22Rv1 (cell line): ENCODE data around the gene RNF40.

Experiments used
- H3K27ac ChIP-seq: fragments of 450-650 bp; 2 replicates; pipeline ENCODE4 v1.5.1; 2017
- ZFX ChIP-seq: fragments of 450-650 bp; IDR thresholded peaks from 2 replicates; pipeline ENCODE4 v1.6.1; 2017; ENCODE audit warnings: antibody characterized with exemption, borderline replicate concordance
- TF ChIP-seq, protein P1 (sequence below): fragments of 450-650 bp; IDR thresholded peaks from 2 replicates; pipeline ENCODE4 v1.5.1; 2017; ENCODE audit warnings: mild to moderate bottlenecking

RNF40 gene

DNA sequence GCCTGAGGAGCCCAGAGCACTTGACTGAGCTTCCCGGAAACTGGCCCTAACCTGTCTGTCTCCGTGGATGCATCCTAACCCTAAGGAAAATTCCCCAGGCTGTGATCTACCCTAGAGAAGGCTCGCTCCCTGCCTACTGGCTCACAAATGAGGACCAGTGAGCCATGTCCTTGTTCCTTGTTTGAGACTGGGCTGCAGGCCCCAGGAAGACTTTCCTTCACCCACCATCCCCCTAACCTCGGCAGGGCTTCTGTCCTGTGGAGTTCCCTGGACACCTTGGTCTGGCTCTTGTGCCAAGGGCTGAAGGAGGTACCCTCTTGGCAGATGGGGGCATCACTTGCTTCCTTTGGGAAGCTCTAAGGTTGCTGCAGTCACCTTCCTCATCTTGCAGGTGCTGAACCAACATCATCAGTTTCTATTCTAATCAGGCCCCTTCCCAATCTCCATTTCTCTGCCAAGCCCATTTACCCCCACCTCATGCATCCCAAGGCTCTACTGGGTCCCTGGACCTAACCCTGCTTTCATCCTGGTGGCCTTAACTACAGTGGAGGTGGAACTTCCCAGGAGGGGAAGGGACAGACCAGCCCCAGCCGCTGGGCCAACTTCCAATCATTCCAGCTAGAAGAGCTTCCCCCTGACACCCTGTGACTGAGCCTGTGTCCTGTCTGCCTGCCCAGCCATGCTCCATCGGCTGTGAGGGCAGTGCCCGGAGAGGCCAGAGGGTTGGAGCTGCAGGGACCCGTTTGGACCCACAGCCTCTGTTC is 12.4 kb downstream of the RNF40 start:
- H3K27ac ChIP-seq, result peak overlapping the region; percentile 94
- TF ChIP-seq ZFX, result no peak
- TF ChIP-seq, protein P1, sequence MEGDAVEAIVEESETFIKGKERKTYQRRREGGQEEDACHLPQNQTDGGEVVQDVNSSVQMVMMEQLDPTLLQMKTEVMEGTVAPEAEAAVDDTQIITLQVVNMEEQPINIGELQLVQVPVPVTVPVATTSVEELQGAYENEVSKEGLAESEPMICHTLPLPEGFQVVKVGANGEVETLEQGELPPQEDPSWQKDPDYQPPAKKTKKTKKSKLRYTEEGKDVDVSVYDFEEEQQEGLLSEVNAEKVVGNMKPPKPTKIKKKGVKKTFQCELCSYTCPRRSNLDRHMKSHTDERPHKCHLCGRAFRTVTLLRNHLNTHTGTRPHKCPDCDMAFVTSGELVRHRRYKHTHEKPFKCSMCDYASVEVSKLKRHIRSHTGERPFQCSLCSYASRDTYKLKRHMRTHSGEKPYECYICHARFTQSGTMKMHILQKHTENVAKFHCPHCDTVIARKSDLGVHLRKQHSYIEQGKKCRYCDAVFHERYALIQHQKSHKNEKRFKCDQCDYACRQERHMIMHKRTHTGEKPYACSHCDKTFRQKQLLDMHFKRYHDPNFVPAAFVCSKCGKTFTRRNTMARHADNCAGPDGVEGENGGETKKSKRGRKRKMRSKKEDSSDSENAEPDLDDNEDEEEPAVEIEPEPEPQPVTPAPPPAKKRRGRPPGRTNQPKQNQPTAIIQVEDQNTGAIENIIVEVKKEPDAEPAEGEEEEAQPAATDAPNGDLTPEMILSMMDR, result no peak

DNA sequence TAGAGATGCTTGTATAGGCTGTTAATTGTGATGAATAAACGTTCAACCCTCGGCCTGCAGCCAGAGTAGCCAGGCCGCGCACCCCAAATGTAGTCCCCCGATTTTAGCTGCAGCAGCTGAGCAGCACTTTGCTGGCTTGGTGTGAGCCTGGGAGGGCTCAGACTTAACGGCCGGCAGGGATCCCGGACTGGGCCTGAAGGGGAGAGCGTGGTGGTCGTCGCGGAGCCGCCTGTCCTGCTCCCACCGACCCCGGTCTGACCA is 12.9 kb downstream of the RNF40 start:
- no peak for TF ChIP-seq ZFX
- TF ChIP-seq, protein P1, result no peak

GRCh38 chr16:30775392-30776188 is 13.5 kb downstream of the RNF40 start:
- no peak for TF ChIP-seq ZFX
- peak overlapping the region; percentile 94 for H3K27ac ChIP-seq

More for the DNA sequence above, 12.9 kb downstream of the RNF40 start:
- H3K27ac ChIP-seq, result peak overlapping the region; percentile 94

GRCh38 chr16:30777591-30778297 is 15.6 kb downstream of the RNF40 start:
- peak overlapping the region; percentile 94 for H3K27ac ChIP-seq
- TF ChIP-seq, protein P1, result no peak
- no peak for TF ChIP-seq ZFX

DNA sequence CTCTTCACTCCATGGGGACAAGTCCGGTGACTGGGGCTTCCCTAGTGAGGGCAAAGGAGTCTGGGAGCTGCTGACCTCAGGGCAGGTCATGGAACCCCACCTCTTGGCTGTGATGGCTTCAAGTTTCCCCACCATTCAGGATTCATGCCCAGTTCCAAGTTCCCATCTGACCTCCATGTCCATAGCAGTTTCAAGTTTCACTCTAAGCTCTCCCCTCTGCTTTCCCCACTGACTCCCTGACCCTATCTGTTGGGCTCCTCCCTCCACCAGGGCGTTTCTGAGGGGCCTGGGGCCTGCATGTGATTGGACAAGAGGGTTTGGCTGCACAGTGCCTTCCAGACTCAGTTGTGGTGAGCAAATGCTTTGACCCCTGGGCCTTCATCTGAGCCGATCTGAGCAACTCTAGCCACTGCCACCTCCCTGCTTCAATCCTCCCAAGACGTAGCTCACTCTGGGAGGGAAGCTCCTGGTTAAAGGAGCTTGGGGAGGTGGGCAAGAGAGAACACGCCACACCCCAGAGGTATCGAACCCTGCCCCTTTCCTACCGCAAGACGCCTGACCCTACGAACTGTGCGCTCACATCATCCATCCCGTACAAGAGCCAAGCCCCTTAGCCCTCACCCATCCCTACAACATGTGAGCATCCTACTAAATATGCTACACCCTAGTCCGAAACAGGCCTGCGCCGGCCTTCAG is 16.6 kb downstream of the RNF40 start:
- peak overlapping the region; percentile 94 for H3K27ac ChIP-seq

DNA sequence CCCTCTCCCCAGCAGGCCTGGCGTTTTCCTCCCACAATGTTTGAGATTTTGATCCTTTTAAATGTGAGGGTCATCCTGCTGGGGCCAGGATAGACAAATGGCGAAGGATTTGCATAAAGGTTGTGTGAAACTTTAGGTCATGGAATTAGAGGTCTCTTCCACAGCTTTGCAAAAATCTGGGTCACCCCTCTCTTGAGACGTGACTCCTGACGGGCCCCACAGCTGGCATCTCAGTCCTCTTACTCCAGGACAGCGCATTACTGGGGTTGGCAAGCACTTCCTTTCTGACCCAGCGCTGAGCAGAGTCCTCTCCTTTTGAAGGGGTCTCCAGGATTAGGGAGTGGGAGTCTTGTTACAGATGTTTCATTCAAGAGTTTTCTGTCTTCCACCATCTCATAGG is 17.5 kb downstream of the RNF40 start:
- no peak for TF ChIP-seq ZFX
- TF ChIP-seq, protein P1, result no peak
- no peak overlapping the region for H3K27ac ChIP-seq

More for the DNA sequence above, 16.6 kb downstream of the RNF40 start:
- no peak for TF ChIP-seq ZFX
- TF ChIP-seq, protein P1, result no peak

DNA sequence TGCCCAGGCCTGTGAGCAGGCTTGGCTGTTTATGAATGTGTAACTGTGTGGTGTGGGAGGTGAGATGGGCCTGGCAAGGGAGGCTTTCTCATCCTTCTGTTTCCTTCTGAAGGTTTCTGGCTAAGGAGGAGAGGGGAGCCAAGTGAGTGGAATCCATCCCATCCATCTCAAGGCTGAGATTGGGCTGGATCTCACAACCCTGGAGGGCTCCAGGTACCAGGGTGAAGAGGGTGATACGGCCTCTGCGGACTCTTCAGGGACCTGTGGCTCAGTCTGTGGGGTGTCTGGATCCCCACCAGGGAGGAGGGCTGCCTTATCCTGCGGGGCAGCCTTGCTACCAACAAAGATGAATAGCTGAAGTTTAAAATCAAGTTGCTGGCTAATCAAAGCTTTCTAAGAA is 17.9 kb downstream of the RNF40 start:
- H3K27ac ChIP-seq, result 0 out of 2 replicates have a peak overlapping the region, but pooled peaks have one; percentile 22
- TF ChIP-seq, protein P1, result no peak
- no peak for TF ChIP-seq ZFX
